GM19372 (cell line): ENCODE results near the gene EOLA1.
"Not testable (repeated sequence)": the region's sequence is repeated elsewhere in the genome, so short reads cannot be mapped to it uniquely, and the experiment has no call there.

Source experiments
- ATAC-seq: cut with Tn5 transposase; IDR thresholded peaks from one replicate; pipeline ENCODE4 v1.9.1; 2021; ENCODE audit warnings: mild to moderate bottlenecking, low read depth, moderate library complexity; ENCODE audit not compliant: unreplicated experiment

EOLA1 gene

DNA sequence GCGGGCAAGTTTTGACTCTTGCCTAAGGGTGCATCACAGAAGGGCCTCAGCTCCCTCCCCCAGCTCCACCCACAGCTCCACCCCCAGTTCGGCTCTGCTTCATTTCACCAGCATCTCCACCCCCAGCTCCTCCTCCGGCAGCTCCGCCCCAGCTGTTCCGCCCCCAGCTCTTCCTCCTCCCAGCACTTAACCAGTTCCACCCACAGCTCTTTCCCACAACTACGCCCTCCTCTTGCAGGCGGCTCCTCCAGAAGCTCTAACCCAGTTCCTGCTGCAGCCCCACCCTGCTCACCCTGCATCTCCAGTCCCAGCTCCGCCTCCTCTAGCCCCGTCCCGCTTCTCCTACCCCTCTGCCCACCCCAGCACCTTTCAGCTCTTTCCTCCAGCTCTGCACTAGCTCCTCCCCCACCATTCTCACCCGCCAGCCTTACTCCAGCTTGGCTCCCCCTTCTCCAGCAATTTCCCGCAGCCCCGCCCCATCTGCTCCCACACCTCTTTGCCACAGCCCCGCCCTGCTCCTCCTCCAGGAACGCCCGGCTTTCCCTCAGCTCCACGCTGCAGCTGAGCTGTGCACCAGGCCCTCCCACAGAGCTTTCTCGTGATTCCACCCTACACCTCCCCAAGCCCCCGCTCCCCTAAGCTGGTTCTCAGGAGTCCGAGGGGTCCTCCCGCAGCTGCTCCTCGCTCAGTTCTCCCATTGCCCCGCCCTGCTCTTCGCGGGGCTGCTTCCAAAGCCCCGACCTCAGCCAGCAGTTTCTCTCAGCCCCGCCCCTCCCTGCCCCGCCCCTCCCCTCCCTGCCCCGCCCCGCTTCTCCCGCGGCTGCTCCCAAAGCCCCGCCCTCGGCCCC lies 1.3 kb upstream of the EOLA1 start:
- peak; percentile 32 for ATAC-seq

DNA sequence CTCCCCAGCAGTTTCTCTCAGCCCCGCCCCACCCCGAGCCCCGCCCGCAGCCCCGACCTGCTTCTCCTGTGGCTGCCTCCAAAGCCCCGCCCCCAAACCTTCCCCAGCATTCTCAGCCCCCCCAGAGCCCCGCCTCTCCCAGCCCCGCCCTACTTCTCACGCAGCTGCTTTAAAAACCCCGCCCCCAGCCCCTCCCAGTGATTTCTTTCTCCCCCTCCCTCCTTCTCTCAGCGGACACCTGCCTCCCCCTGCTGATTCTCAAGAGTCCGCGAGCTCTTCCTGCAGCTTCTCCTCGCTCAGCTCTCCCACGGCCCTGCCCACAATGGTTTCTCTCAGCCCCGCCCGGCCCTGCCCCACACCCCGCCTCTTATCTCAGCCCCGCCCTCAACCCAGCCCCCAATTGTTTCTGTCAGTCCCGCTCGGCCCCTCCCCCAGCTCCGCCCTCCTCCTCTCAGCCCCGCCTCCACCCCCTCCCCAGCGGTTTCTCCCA lies 636 bp upstream of the EOLA1 start:
- ATAC-seq = peak; percentile 20

DNA sequence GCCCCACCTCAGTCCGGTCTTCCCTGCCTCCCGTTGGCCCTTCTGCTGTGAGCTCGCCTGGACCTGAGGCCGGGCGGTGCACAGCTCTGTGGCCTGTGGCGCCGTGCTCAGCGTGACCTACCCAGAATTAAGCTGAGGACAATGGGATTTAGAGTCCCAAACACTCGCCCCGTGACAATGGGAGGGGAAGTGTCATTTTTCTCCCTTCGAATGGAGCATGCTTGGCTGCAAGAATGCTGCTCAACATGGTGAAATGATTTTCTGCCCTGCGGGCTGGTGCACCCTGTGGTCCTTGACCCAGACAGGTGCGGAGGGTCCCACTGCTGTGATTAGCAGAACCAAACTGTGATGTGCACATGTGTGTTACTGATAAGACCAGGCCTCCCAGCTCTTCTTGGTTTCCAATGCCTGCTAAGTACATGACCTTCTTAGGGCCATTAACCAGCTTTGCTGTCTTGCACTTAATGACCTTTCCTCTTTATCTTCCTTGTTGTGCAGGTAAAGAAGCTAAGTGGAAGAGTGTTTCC lies 772 bp downstream of the EOLA1 start:
- ATAC-seq = no peak

DNA sequence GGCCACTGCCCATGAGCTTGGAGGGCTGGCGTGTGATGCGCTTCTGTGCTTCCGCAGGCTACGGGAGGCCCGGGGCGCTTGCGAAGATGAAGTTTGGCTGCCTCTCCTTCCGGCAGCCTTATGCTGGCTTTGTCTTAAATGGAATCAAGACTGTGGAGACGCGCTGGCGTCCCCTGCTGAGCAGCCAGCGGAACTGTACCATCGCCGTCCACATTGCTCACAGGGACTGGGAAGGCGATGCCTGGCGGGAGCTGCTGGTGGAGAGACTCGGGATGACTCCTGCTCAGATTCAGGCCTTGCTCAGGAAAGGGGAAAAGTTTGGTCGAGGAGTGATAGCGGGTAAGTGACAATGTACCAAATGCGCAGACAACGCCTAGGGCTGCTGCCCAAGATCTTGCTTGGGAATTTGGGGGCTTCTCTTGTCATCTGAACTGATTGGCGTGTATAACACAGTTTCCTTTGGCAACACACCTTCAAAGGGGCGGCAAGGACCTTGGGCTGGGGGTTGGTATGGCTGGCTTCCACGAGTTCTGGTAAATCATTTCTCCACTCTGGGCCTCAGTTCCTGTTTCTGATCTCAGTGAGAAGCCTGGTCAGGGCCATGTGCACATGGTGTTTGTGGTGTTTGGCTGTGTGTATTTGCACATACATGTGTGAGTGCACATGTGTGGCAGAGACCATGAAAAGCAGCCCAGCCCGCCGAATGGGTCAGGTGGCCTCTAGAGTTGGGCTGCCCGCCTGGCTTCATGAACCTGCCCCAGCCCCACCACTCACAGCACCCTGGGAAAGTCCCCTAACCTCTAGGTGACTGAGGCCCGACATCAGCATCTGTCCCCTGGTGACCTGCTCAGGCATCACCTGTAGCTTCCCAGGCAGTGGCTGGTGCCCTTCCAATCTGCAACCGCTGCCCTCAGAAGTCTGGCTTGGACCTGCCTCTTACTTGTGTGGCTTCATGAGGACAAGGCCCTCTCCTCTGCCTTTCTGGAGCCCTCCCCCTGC lies 5.0 kb downstream of the EOLA1 start:
- not testable (repeated sequence) for ATAC-seq

DNA sequence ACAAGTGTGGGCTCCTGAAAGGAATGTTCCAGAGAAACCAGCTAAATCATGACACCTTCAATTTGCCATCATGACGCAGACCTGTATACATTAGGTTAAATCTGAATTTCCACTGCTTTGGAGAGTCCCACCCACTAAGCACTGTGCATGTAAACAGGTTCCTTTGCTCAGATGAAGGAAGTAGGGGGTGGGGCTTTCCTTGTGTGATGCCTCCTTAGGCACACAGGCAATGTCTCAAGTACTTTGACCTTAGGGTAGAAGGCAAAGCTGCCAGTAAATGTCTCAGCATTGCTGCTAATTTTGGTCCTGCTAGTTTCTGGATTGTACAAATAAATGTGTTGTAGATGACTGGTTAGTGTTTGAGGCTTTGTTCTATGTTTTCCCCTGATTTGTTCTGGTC lies 6.2 kb downstream of the EOLA1 start:
- not testable (repeated sequence) for ATAC-seq

DNA sequence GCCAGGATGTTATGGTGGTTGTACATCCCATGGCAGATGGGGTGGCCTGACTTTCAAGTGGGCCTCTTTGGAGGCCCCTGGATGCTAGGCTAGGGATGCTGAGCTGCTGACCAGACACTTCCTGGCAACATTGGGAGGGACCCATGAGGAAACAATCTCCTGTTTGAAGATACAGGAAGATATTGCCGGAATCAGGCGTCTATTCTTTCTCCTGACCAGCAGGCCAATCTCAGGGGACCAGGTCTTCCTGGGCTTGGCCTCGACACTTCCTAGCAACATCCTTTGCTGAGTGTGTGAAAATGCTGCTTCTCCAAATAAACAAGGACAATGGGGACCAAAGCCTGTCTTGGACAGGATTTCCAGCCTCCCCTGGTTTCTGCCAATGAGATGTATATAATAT lies 7.0 kb downstream of the EOLA1 start:
- ATAC-seq = not testable (repeated sequence)

DNA sequence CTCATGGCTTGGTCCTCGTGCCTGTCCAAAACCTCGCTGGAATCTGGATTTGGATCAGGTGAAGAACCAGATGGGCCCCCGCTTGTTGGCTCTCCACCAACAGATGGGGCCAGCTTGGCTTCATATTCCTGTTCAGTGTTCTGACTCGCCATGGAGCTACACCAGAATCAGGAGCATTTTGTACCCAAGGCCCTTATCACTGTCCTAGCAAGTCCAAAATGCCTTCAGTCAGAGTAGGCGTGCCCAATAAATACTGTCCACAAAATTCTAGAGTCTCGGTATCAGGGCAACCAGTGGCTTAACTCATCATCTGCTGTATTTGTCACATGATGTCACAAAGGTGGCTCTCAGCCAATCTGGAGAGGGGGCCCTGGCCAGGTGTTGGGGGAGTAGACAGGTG lies 8.9 kb downstream of the EOLA1 start, which contains the start of gene HSFX3:
Gene HSFX3, minus strand, starts transcription at position 224 of the 400 bp plus-strand sequence. Its CDS starts 72 bp downstream, at position 152.
- ATAC-seq = not testable (repeated sequence)

DNA sequence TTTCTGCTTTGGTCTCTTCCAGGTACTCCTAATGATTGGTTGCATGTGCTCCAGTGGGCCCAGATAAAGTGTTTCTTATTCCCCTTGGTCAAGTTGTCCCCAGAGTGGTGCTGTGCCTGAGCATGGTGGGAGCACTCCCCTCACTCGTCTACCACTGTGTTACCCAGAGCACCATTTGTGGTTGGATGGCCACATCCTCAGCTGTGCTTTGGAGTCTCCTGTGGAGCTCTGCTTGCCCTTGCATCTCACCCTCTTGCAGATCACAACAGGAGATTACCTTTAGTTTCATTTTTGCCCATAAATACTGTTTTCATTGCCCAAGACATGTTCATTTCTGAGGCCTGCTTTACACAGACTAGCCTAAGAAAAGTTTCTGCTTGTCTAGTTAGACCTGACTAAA lies 9.6 kb downstream of the EOLA1 start:
- not testable (repeated sequence) for ATAC-seq

DNA sequence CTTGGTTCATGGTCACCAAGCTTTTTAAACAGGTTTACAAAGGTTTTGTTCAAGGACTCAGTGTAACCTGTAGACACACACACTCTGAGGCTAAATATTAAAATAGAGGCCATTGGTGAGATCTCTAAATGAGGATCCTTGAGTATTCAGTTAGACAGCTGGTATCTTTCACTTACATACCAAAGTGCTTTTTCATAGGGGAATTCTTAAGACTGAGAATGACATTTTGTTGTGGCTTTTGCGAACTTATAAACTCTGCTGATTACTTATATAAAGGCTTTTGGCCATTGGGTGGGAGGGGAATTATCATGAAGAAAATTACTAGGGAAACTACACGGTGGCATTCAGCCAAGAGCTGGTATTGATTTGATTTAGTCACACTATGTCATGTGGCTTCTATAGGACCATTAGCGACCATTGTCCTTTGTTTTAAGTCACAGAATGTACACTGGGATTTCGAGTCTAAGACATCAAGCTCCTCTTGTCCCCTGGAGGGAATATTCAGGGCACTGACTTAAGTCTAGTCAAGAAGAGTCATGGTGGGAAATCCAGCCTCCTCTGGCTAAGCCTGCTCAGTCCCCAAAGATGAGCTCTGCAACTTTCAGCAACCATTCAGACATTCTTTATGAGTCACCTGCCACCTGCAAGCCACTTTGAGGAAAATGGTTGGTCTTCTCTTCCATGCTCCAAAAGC lies 10.6 kb downstream of the EOLA1 start:
- ATAC-seq = not testable (repeated sequence)

DNA sequence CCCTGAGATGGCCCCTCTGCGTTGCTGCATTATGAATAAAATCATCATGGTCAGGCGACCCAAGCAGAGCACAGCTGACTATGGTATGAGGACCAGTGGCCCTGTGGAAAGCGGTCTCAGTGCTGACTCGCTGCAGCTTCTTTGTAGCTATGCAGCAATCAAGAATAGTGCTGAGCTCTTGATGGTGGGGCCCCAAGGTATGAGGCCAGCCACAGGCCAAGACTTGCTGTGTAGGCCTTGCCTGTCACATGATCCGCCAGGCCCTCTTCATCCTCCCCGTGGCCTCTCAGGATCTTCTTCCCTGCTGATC lies 11.1 kb downstream of the EOLA1 start:
- not testable (repeated sequence) for ATAC-seq

DNA sequence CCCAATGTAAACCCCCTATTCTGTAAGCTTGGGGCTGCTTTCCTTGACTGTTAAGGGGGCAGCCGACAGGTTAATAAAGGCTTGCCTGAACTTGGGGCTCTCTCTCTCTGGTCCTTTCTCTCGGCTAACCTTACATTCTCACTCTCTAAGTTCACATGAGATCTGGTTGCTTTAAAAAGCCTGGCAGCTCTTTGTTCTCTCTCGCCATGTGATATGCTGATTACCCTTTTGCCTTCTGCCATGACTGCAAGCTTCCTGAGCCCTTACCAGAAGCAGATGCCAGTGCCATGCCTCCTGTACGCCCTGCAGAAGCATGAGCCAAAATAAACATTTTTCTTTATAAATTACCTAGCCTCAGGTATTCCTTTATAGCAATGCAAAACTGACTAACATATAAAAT lies 14.4 kb downstream of the EOLA1 start:
- not testable (repeated sequence) for ATAC-seq

DNA sequence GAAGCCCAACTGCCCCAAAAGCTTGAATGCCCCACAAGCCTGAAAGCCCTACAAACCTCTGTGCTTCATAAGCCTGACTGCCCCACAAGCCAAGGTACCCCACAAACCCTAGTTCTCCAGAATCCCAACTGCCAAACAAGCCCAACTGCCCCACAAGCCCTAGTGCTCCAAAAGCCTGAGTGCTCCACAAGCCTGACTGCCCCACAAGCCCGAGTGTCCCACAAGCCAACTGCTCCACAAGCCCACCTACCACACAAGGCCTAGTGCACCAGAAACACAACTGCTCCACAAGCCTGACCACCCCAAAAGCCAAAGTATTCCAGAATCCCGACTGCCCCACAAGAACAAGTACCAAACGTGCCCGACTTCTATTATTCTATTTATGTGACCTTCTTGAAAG lies 22.5 kb downstream of the EOLA1 start:
- no peak for ATAC-seq

DNA sequence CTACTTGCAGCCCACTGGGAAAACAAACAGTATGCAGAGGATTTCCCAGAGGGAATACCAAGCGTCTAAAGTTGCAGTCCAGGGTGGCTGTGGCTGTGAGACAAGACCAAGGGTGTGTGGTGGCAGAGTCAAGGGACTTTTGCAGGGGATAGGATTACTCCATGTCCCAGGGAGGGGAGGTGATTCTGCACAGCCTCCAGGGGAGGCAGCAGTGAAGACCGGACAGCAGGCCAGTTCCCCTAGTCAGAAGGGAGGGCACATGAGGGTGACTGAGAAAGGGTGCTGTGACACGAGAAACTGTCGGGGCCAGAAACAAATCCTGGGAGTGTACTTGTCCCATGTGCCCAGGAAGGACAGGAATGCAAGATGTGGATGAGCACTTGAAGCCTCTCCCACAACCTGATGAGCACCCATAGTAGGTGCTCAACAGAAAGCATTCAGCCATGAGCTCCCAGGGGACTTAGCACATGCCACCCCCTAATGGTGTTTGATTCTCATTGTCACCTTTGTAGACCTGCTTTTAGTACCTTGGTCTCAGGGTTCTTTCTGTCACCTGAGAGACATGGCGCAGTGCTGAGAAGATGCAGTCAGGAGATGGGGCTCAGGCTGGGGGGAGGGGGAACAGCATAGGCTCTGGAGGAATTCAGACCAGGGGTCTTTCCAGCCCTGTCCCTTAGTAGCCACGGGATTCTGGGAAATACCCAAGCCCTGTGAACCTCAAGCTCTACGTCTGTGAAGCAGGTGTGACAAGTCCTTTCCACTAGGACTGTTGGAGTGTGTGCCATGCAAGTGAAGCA lies 27.0 kb downstream of the EOLA1 start:
- no peak for ATAC-seq

DNA sequence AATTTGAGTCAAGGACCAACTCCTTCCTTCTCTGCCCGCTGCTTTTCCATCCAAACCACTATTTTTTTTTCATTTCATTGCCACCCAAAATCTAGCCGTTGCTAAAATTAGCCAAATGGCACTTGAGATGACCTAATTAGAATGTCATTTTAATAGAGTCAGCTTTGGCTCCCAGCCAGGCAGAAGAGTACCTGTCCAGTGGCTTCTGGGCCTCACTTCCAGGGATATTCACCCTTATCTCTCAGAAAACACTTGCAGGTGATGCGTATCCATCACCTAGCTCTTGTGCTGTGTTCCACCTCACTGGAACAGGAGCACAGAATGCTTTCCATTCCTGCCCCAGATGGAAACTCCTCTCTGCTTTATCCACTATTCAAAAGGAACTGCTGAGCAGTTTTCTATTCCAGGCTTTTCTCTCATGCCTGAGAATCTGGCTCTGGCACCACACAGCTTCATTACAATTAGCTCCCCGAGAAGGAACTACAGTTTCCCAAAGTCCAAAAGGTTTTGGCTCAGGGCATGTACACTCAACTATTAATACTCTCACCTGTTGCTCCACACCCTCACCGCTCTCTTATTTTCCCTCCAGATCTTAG lies 28.0 kb downstream of the EOLA1 start:
- ATAC-seq = no peak

DNA sequence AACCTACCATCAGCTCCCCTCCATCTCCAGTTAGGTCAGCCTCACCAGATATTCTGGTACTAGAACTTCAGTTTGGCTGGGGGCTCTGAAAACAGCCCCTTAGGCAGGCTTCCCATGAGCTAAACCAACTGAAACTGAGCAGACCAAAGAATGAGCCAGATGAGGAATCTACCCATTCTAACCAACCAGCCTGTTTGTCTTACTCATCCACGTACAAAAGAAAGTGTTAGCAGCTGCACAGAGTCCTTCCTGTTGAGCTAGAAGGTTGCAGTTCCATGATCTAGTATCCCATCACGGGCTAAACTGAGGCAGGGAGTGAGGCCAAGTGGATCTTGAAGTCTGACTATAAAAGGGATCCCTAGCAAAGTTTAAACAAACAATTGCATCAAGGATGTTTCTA lies 29.0 kb downstream of the EOLA1 start:
- no peak for ATAC-seq

DNA sequence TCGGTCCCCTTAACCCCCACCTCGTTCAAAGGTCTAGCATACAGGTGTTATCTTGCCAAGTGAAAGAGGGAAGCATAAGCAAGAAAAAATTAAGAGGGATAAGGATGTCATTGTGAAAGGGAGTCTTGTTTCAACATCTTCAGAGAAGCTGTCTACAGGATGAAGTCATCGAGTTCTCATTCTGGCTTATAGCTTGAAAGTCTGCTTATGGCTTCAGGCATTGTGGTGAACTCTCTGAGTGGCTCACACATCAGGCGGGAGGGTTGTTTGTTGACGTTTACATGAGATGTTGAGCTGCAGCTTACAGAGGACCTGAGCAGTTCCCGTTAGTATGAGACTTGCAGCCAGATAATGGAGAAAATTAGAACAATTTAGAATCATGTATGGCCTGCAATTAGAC lies 29.9 kb downstream of the EOLA1 start:
- ATAC-seq = no peak

DNA sequence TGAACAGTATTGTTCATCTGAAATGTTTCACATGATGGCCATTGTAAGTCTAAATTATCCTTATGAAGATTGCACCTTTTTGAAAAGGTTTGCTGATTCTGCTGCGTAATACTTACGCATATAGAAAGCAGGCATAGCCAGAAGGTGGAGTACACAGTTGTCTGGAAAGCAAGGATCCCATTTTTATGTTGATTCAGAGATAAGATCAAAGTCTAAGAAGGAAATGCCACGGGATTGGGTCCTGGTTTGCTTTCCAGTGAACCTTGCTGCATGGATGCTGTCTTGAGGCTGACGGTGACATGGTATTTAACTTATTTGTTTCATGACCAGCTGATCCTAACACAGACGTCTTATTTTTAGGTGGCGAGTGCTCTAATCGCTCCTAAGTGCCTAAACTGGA lies 31.0 kb downstream of the EOLA1 start:
- ATAC-seq = no peak

DNA sequence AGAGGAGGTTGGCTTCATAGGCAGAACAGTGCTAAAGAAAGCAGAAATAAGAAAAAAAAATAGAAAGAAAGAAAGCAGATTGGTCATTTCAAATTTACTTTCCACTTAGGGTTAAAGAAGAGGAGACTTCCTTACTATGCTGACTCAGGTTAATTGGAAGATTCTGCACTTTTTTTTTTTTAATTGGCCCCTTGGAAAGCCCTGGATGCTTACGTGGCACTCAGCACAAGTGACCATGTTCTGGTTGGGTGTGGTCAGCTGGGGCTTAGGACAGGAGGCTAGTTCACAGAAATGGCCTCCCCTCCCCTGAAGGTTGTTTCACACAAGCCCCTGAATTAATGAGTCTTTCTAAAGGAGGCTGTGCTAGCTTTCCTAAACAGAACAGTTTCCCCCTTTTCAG lies 31.9 kb downstream of the EOLA1 start:
- no peak for ATAC-seq

DNA sequence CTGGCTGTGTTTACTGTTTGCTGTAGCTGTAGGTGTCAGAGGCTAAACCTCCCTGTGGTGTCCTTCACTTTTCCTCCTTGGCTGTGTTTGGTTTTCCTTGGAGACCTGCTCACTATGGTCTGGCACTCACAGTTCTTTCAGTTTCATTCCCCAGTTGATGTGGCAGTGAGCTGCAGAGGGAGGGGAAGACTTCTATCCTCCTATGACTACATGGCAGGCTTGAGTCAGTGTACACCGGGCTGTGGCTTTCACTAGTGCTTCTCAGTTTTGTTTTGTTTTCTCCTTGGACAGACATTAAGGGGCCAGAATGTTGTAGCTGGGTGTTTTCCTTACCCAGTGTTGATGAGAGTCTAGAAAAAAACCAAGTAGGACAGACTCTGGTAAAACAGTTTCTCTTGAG lies 32.6 kb downstream of the EOLA1 start:
- ATAC-seq = peak; percentile 99
